NCI-H1092 (cell line): ENCODE measurements around the gene PREP.
"Not testable (repeated sequence)": the region's sequence is repeated elsewhere in the genome, so short reads cannot be mapped to it uniquely, and the experiment has no call there.

ENCODE experiments used
- DNase-seq: peaks from one replicate; lab custom pipeline; 2025; lab: John Stamatoyannopoulos, UW

PREP gene

DNA sequence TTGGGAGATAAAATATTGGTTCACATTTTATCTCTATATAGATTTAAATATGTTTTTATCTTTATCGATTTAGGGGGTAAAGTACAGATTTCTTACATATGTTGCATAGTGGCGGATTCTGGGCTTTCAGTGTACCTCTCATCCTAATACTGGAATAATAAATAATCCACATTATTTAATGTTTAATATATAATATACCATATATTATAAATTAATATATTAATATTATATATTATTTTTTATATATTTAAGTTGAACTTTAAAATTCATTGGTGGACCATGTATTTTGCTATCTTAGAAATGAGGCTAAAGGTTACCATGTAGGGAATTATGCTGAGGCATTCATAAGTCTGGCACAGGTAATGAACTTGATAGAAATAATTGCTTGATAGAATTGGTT is 133.5 kb downstream of the PREP start:
- no peak for DNase-seq

GRCh38 chr6:105263685-105264610 is 138.9 kb downstream of the PREP start:
- no peak for DNase-seq

DNA sequence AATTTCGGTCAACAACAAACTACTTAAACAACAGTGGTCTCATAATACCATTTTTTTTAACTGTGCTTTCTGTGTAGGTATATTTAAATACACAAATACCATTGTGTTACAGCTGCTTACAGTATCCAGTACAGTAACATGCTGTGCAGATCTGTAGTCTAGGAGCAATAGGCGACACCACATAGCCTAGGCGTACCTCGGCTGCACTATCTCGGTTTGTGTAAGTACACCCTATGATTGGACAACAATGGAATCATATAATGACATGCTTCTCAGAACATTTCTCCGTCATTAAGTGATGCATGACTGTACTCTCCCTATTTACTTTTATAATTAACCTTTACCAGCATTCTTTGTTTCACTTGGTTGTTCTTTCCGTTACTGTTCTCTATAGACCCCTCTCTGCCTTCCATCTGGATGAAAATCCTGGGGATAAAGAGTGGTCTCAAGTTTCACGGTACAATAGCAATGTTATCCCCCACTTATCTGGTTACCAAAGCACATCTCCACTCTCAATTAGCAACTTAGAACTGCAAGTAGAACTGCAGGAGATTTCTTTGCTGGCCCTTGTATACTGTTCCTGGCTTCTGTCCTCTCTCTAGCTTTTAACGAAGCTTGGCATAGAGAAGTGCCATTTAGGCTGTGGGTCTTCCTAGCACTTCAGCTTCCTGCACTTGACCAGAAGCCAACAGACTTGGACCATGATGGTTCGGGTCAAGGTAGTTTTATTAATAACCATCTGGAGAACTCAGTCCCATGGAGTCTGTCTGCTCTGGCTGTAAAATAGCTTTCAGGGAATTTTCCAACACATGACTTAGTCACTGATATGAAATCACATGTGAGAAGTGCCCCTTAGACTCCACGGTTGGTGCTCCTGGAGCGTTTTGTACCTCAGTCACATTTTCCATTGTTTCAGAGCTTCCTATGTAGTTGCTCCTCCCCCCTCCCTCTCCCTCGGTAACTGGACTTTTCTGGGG is 142.7 kb downstream of the PREP start:
- DNase-seq, result no peak

DNA sequence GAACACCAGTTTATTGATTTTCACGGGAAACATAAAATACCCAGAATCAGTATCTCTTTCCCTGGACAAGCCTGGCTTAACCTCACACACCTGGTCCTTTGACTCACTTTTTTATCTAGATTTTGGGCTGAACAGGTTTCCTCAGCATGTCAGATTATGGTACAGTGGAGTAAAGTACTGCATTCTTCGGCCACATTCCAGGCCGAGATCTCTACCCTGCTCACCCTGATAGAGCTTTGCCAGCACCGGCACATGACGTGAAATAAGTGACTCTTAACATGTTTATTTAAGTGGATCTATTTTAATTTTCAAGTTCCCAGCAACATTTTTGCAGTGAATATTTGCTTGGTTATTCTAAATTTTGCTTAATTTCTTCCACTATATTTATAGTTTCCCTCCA is 144.1 kb downstream of the PREP start:
- no peak for DNase-seq

DNA sequence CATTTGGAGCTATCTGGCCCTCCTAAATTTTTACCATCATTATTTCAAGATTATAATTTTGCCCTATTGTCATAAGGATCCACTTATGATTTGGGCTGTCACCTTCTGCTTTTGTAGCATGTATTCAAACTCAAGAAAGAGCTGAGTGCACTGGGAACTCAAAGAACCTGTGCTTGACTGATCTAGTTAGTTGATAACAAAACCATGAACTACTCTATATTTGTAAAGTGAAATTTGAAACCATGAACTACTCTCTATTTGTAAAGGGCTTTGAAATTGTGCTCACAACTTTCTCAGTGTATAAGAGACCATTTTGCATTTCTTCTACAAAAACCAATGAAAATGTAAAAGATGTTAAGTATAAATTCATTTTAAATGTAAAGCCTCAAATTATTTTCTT is 145.5 kb downstream of the PREP start:
- no peak for DNase-seq

- DNase-seq, result no peak
Observed at GRCh38 chr6:105256619-105257018, 146.3 kb downstream of the PREP start.

DNA sequence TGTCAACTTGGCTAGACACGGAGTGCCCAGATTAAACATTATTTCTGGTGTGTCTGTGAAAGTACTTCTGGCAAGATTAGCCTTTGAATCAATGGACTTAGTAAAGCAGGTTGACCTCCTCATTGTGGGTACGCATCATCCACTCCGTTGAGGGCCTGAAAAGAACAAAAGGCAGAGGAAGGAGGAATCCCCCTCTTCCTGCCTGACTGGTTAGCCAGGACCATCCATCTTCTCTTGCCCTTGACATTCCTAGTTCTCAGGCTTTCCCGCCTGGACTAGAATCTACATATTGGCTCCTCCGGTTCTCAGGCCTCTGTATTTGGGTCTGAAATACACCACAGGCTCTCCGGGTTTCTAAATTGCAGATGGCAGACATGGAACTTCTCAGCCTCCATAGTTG is 149.1 kb downstream of the PREP start:
- DNase-seq, result no peak

DNA sequence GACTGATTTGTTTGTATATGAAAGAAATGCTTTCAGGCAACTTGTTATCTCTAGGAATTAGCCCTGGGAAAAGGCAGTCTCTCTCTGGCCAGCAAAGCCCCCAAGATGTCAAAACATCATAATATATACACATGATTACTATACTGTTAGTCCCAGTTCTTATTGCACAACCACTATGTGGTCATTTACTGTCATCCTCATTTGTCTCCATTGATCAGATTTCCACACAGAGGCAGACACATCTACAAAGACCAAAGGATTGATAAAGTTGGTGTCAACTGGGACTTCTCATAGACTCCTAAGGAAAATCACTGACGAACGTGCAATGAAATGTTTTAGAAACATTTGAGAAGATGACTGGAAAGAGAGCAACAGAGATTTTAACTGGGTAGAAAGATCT is 151.2 kb downstream of the PREP start:
- no peak for DNase-seq

DNA sequence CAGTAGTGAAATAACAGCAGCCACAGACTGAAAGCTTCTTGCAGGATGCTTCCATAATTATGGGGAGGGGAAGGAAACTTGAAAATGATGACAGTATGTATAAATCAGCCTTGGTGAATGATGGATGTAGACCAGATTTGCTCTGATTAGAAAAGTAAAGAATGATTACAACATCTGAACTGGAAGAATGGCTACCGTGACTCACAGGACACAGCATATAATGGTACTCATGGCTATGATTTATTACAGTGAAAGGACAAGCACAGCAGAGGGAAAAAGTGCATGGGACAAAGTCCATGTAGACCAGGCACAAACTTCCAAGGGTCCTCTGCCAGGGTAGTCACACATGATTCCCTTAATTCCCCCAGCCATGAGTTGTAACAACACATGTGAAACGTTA is 152.3 kb downstream of the PREP start:
- no peak for DNase-seq

DNA sequence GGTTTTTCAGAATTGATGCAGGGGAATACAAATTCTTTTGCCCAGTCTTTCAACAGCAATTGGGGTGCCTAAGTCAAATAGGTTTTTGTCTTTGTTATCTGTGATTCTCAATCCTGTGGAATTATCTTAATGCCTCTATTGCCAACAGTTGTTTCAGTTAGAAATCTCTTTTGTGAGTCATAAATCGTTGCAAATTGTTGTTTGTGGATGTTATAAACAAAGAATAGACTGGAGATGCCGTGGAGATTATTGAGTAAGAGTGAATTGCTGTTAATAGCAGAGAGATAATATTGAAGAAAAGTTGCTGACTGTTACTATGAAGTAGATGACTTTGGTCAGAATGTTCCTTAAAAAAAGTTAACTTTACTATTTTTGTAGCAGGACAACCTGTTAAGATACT is 159.4 kb downstream of the PREP start:
- no peak for DNase-seq

DNA sequence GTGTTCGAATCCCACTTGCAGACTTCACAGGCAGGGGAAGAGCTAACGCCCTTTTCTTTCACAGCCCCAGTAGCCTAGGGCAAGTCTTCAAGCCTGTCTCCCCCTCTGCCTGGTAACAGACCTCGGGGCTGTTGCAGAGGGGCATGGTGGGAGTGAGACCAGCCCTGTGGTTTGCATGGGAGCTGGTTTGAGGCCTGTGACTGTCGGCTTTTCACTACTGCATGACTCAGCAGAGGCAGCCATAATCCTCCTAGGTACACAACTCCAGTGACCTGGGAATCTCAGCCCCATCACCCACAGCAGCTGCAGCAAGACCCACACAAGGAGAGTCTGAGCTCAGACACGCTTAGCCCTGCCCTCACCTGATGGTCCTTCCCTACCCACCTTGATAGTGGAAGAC is 167.7 kb downstream of the PREP start:
- DNase-seq, result no peak

DNA sequence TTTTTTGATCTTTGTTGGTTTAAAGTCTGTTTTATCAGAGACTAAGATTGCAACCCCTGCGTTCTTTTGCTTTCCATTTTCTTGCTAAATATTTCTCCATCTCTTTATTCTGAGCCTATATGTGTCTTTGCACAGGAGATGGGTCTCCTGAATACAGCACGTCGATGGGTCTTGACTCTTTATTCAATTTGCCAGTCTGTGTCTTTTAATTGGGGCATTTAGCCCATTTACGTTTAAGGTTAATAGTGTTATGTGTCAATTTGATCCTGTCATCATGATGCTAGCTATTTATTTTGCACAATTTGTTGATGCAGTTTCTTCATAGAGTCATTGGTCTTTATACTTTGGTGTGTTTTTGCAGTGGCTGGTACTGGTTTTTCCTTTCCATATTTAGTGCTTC is 171.1 kb downstream of the PREP start:
- DNase-seq, result not testable (repeated sequence)
